HepG2 (cell line): ENCODE results near the gene SH3BP2. TPM values are rescaled to one million over a fixed set of nuclear protein-coding genes. Genes with fewer than 3 reads are reported as not detected.

Experiments used
- EEA1 ChIP-seq: sonication (generic); formaldehyde crosslinking; IDR thresholded peaks from 2 replicates; pipeline ENCODE4 v1.5.1; 2020; ENCODE audit warnings: mild to moderate bottlenecking, missing genetic modification reagents, borderline replicate concordance
- ETS1 ChIP-seq: sonication (generic); formaldehyde crosslinking; IDR thresholded peaks from 2 replicates; pipeline ENCODE4 v1.4.0; 2020; ENCODE audit warnings: missing genetic modification reagents
- HMGXB4 ChIP-seq, 2 experiments: sonication (generic) in 1 of 2; formaldehyde crosslinking in 1 of 2; IDR thresholded peaks; 2 replicates each; pipeline versions ENCODE4 v1.4.0 to v1.6.1; 2018 to 2020; ENCODE audit warnings: missing genetic modification reagents in 2 of 2, borderline replicate concordance in 1 of 2, low read depth in 1 of 2, mild to moderate bottlenecking in 1 of 2, missing biosample characterization in 1 of 2
- MIER3 ChIP-seq: IDR thresholded peaks from 2 replicates; pipeline ENCODE4 v1.6.1; 2016; ENCODE audit warnings: missing compliant biosample characterization, borderline replicate concordance
- NCOA1 ChIP-seq: sonication (generic); formaldehyde crosslinking; IDR thresholded peaks from 2 replicates; pipeline ENCODE4 v1.9.0; 2021; ENCODE audit warnings: missing genetic modification reagents
- PATZ1 ChIP-seq: sonication (generic); formaldehyde crosslinking; IDR thresholded peaks from 2 replicates; pipeline ENCODE4 v1.4.0; 2020; ENCODE audit warnings: missing genetic modification reagents
- PITX1 ChIP-seq: sonication (generic); formaldehyde crosslinking; IDR thresholded peaks from 2 replicates; pipeline ENCODE4 v1.5.1; 2020; ENCODE audit warnings: mild to moderate bottlenecking, missing genetic modification reagents
- POLR2G ChIP-seq: fragments of 200-400 bp; formaldehyde crosslinking; IDR thresholded peaks from 2 replicates; pipeline ENCODE4 v1.6.1; 2018; ENCODE audit warnings: mild to moderate bottlenecking, low read depth, low read length, moderate library complexity
- SAP130 ChIP-seq: IDR thresholded peaks from 2 replicates; pipeline ENCODE4 v1.6.1; 2016; ENCODE audit warnings: low read depth
- SRY ChIP-seq: sonication (generic); formaldehyde crosslinking; IDR thresholded peaks from 2 replicates; pipeline ENCODE4 v1.8.0; 2022; ENCODE audit warnings: mild to moderate bottlenecking, missing genetic modification reagents
- TEAD3 ChIP-seq: optimal IDR thresholded peaks from 2 replicates; pipeline ENCODE3; 2016; ENCODE audit warnings: borderline replicate concordance
- ZNF343 ChIP-seq: sonication (generic); formaldehyde crosslinking; IDR thresholded peaks from 2 replicates; pipeline ENCODE4 v1.4.0; 2020; ENCODE audit warnings: mild to moderate bottlenecking, missing genetic modification reagents
- ZNF503 ChIP-seq: sonication (generic); formaldehyde crosslinking; IDR thresholded peaks from 2 replicates; pipeline ENCODE4 v1.4.0; 2020; ENCODE audit warnings: missing genetic modification reagents
- polyA plus RNA-seq, 8 experiments: library from polyadenylated mRNA; depleted of rRNA in 3 of 8; stranded (reverse) in 7 of 8; unstranded in 1 of 8; fragments of >200 nt; fragmentation: Illumina TruSeq in 4 of 8; extraction: Trizol in 4 of 8; gene quantifications; 2 replicates each; pipeline versions ENCODE4 v1.2.1 to v1.2.3, GENCODE V29; 2011 to 2016; ENCODE audit warnings: low read depth in 4 of 8, missing spikeins in 1 of 8, mixed read lengths in 1 of 8; ENCODE audit not compliant: insufficient read depth in 1 of 8
- total RNA-seq, 5 experiments: library from RNA; depleted of rRNA; stranded (reverse); fragments of >200 nt; fragmentation: Illumina TruSeq; extraction: Trizol; gene quantifications; 2 replicates each; pipeline ENCODE4 v1.2.3, GENCODE V29; 2016; ENCODE audit warnings: low read depth in 1 of 5
- TF ChIP-seq, protein P1 (sequence below): sonication (generic); formaldehyde crosslinking; IDR thresholded peaks from 2 replicates; pipeline ENCODE4 v1.4.0; 2020; ENCODE audit warnings: mild to moderate bottlenecking, low read depth, missing genetic modification reagents
- TF ChIP-seq, protein P2 (sequence below): IDR thresholded peaks from 2 replicates; pipeline ENCODE4 v1.6.1; 2012; ENCODE audit warnings: inconsistent platforms
- TF ChIP-seq, protein P3 (sequence below): IDR thresholded peaks from 2 replicates; pipeline ENCODE4 v1.6.1; 2016; ENCODE audit warnings: missing compliant biosample characterization, missing genetic modification reagents, borderline replicate concordance

Gene SH3BP2
- total and polyA plus RNA-seq, 2 of the 13 experiments (the other 11 are each of a cell fraction or from before 2014, with no cell fraction given), result 16.9 to 34.5 TPM

DNA sequence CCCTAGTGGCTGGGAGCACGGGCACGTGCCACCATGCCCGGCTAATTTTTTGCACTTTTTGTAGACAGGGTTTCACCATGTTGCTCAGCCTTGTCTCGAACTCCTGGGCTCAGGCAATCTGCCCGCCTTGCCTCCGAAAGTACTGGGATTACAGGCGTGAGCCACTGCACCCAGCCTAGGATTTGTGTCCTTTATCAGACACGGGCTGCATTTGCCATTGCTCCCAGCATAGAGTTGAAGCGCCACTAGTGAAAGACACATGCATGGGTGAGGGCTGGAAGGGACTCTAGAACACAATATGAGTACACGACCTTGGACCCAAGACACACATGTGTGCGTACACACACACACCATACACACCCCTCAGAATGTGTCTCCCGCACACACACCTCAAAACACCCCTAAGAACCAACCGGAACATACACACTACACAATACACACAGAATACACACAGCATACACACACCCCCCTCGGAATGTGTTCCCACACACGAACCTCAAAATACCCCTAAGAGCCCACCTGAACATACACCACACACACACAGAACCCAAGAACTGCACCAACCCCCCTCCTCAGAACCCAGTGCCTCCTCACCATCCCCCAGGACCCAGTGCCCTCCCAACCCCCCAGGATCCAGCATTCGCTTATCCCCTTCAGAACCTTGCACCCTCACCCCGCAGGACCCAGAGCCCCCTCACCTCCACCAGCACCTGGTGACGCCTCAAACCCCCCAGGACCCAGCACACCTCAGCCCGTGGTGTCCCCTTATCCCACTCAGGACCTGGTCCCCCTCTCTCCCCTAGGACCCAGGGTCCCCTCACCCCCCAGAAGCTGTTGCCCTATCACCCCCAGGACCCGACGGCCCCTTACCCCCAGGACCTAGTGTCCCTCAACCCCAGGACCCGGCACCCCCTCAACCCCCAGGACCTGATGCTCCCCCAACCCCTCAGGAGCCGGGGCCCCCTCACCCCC is 37.8 kb upstream of the SH3BP2 start (continued):
- TF ChIP-seq, protein P1, sequence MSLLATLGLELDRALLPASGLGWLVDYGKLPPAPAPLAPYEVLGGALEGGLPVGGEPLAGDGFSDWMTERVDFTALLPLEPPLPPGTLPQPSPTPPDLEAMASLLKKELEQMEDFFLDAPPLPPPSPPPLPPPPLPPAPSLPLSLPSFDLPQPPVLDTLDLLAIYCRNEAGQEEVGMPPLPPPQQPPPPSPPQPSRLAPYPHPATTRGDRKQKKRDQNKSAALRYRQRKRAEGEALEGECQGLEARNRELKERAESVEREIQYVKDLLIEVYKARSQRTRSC, result no peak; the same call in 1 of the 2 replicates
- no peak for TF ChIP-seq EEA1 (CRISPR knock-in tag)
- TF ChIP-seq, protein P2, sequence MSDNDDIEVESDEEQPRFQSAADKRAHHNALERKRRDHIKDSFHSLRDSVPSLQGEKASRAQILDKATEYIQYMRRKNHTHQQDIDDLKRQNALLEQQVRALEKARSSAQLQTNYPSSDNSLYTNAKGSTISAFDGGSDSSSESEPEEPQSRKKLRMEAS, result peak; percentile 12; the same call in 1 of the 2 replicates
- TF ChIP-seq PATZ1 (CRISPR knock-in tag), result peak; percentile 25; the same call in 1 of the 2 replicates
- TF ChIP-seq POLR2G, result no peak
- TF ChIP-seq, protein P3, sequence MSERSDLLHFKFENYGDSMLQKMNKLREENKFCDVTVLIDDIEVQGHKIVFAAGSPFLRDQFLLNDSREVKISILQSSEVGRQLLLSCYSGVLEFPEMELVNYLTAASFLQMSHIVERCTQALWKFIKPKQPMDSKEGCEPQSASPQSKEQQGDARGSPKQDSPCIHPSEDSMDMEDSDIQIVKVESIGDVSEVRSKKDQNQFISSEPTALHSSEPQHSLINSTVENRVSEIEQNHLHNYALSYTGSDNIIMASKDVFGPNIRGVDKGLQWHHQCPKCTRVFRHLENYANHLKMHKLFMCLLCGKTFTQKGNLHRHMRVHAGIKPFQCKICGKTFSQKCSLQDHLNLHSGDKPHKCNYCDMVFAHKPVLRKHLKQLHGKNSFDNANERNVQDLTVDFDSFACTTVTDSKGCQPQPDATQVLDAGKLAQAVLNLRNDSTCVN, result no peak
- 0 out of 2 replicates have a peak, but pooled peaks have one; percentile 11 for TF ChIP-seq SRY
- no peak for TF ChIP-seq PITX1 (CRISPR knock-in tag)
- peak; percentile 31; the same call in 1 of the 2 replicates for TF ChIP-seq SAP130
- no peak for TF ChIP-seq HMGXB4 (CRISPR knock-in tag; IDR thresholded peaks at IDR 0.05; ENCODE audit: borderline replicate concordance in 1 of 2, low read depth in 1 of 2)
- TF ChIP-seq ETS1, result no peak
- no peak for TF ChIP-seq ZNF503 (CRISPR knock-in tag)
- no peak for TF ChIP-seq NCOA1 (CRISPR knock-in tag)
- peak; percentile 23 for TF ChIP-seq TEAD3
- 0 out of 2 replicates have a peak, but pooled peaks have one; percentile 15 for TF ChIP-seq ZNF343 (CRISPR knock-in tag)
- TF ChIP-seq MIER3 (CRISPR knock-in tag), result no peak
